HepG2 (cell line): ENCODE results near the gene VILL. TPM values are rescaled to one million over a fixed set of nuclear protein-coding genes. Genes with fewer than 3 reads are reported as not detected.

Experiments
- ATAC-seq: fragments of 200-7000 bp; cut with Tn5 transposase; 3 replicates; pipeline ENCODE4 v1.9.1; 2020; ENCODE audit warnings: mild to moderate bottlenecking, moderate library complexity
- BruUV-seq: library from RNA; stranded (reverse); fragments of 400-500 nt; replicated peaks from 2 replicates; lab custom pipeline; 2021; lab: Mats Ljungman, UMichigan
- CTCF ChIA-PET: fragments of 300-600 bp; formaldehyde crosslinking; extraction: SDS; loops from one replicate; lab custom pipeline; 2021; ENCODE audit warnings: low total read pairs, inconsistent platforms, low intra/inter-chr PET ratio; lab: Yijun Ruan, JAX
- POLR2A ChIA-PET: fragments of 350-600 bp; sonication (Branson Sonifier 250); formaldehyde crosslinking; loops from one replicate; lab custom pipeline; 2020; ENCODE audit warnings: antibody characterized with exemption, inconsistent platforms; lab: Yijun Ruan, JAX
- DNase-seq: peaks from one replicate; pipeline ENCODE4 v3.0.0-alpha.2; 2015; ENCODE audit warnings: low spot score
- FAIRE-seq: peaks from 3 replicates; lab custom pipeline; 2011; peaks lifted over from hg19 to GRCh38; lab: Jason Lieb, UNC
- H2AFZ ChIP-seq: one replicate; pipeline ENCODE4 v1.6.1; 2011; ENCODE audit warnings: low read length, inconsistent platforms
- H3K27ac ChIP-seq: fragments of 300-600 bp; 3 replicates; pipeline ENCODE4 v1.8.0; 2011; ENCODE audit warnings: mixed run types, mild to moderate bottlenecking, mixed read lengths, low read length, inconsistent platforms; ENCODE audit not compliant: insufficient read depth; ENCODE audit errors: extremely low read length
- H3K27me3 ChIP-seq, 2 experiments: fragments of 200-600 bp in 1 of 2; 2 replicates in 1 of 2; 3 replicates in 1 of 2; pipeline versions ENCODE4 v1.6.0 to v1.8.0; 2011; ENCODE audit warnings: low read length in 2 of 2, mild to moderate bottlenecking in 2 of 2, moderate library complexity in 2 of 2, inconsistent platforms in 1 of 2; ENCODE audit not compliant: insufficient read depth in 2 of 2, control insufficient read depth in 1 of 2
- H3K36me3 ChIP-seq, 2 experiments: fragments of 200-600 bp in 1 of 2; replicated peaks in 1 of 2; 2 replicates in 1 of 2; 3 replicates in 1 of 2; pipeline versions ENCODE4 v1.5.1 to v1.8.0; 2011; ENCODE audit warnings: low read length in 2 of 2, inconsistent platforms in 1 of 2; ENCODE audit not compliant: insufficient read depth in 2 of 2, control insufficient read depth in 1 of 2
- H3K4me1 ChIP-seq: 2 replicates; pipeline ENCODE4 v1.5.1; 2012; ENCODE audit warnings: low read length, inconsistent platforms; ENCODE audit not compliant: insufficient read depth
- H3K4me2 ChIP-seq: 2 replicates; pipeline ENCODE4 v1.6.0; 2011; ENCODE audit warnings: low read depth, low read length, inconsistent platforms
- H3K4me3 ChIP-seq, 3 experiments: fragments of 200-600 bp in 1 of 3; sonication (generic), shearing (Covaris generic) in 1 of 3; replicated peaks in 1 of 3; 2 replicates each; pipeline ENCODE4 v1.5.1; 2011 to 2016; ENCODE audit warnings: low read length in 3 of 3, inconsistent platforms in 2 of 3, low read depth in 2 of 3, mild to moderate bottlenecking in 2 of 3, control low read depth in 1 of 3, mixed read lengths in 1 of 3; ENCODE audit not compliant: insufficient read depth in 1 of 3
- H3K79me2 ChIP-seq: one replicate; pipeline ENCODE4 v1.6.1; 2011; ENCODE audit warnings: low read length, inconsistent platforms; ENCODE audit not compliant: insufficient read depth
- H3K9ac ChIP-seq: 2 replicates; pipeline ENCODE4 v1.6.0; 2011; ENCODE audit warnings: mild to moderate bottlenecking, low read depth, low read length, inconsistent platforms; ENCODE audit not compliant: insufficient read depth
- H3K9me3 ChIP-seq: 2 replicates; pipeline ENCODE4 v1.5.1; 2012; ENCODE audit warnings: mild to moderate bottlenecking, low read length
- H4K20me1 ChIP-seq: 2 replicates; pipeline ENCODE4 v1.6.0; 2011; ENCODE audit warnings: inconsistent platforms, mild to moderate bottlenecking, low read length, moderate library complexity; ENCODE audit not compliant: insufficient read depth
- ARID2 ChIP-seq: sonication (generic); formaldehyde crosslinking; IDR thresholded peaks from 2 replicates; pipeline ENCODE4 v1.8.1; 2022; ENCODE audit warnings: mild to moderate bottlenecking, missing genetic modification reagents, borderline replicate concordance
- BRD4 ChIP-seq: sonication (generic); formaldehyde crosslinking; IDR thresholded peaks from 2 replicates; pipeline ENCODE4 v1.4.0; 2020; ENCODE audit warnings: missing genetic modification reagents
- GPN1 ChIP-seq: sonication (generic); formaldehyde crosslinking; IDR thresholded peaks from 2 replicates; pipeline ENCODE4 v1.5.1; 2020; ENCODE audit warnings: missing genetic modification reagents, borderline replicate concordance
- MED1 ChIP-seq: sonication (generic); formaldehyde crosslinking; IDR thresholded peaks from 2 replicates; pipeline ENCODE4 v1.4.0; 2020; ENCODE audit warnings: missing genetic modification reagents
- NFRKB ChIP-seq: fragments of 450-650 bp; IDR thresholded peaks from 2 replicates; pipeline ENCODE4 v1.6.1; 2017
- ZNF124 ChIP-seq: sonication (generic); formaldehyde crosslinking; IDR thresholded peaks from 2 replicates; pipeline ENCODE4 v1.4.0; 2020; ENCODE audit warnings: missing genetic modification reagents
- ZNF143 ChIP-seq: sonication (generic); formaldehyde crosslinking; IDR thresholded peaks from 2 replicates; pipeline ENCODE4 v1.4.0; 2020; ENCODE audit warnings: missing genetic modification reagents
- WGBS: methylation state at CpG from one replicate; pipeline ENCODE4 v1.1.6; 2017; ENCODE audit warnings: low lambda C conversion rate; 5-methylcytosine and 5-hydroxymethylcytosine counted together
- in situ Hi-C: cut with HindIII; loops from 2 replicates; pipeline ENCODE4 v1.10.0; 2017; ENCODE audit warnings: low pct_unique_long_range_greater_than_20kb; ENCODE audit not compliant: extremely low pct_ligation_motif_present
- intact Hi-C: fragments of 100-400 bp; cut with micrococcal nuclease; formaldehyde crosslinking; loops from one replicate; pipeline ENCODE4 v1.10.0; 2022; ENCODE audit not compliant: unreplicated experiment
- polyA plus RNA-seq, 8 experiments: library from polyadenylated mRNA; depleted of rRNA in 3 of 8; stranded (reverse) in 7 of 8; unstranded in 1 of 8; fragments of >200 nt; fragmentation: Illumina TruSeq in 4 of 8; extraction: Trizol in 4 of 8; gene quantifications; 2 replicates each; pipeline versions ENCODE4 v1.2.1 to v1.2.3, GENCODE V29; 2011 to 2016; ENCODE audit warnings: low read depth in 4 of 8, missing spikeins in 1 of 8, mixed read lengths in 1 of 8; ENCODE audit not compliant: insufficient read depth in 1 of 8
- total RNA-seq, 5 experiments: library from RNA; depleted of rRNA; stranded (reverse); fragments of >200 nt; fragmentation: Illumina TruSeq; extraction: Trizol; gene quantifications; 2 replicates each; pipeline ENCODE4 v1.2.3, GENCODE V29; 2016; ENCODE audit warnings: low read depth in 1 of 5

VILL gene
- total and polyA plus RNA-seq, 2 of the 13 experiments (the other 11 are each of a cell fraction or from before 2014, with no cell fraction given) = 3.2 to 5.3 TPM

- CTCF ChIA-PET = no interaction called here
- intact Hi-C loops (no loop called here), in situ Hi-C loops (no loop called here)
- Histone ChIP-seq H3K79me2 (no peaks in the 10 kb centered on the region), H3K27ac (no peak overlapping the region), H4K20me1 (no peaks in the 10 kb centered on the region), H3K9me3 (no peaks in the 10 kb centered on the region), H3K4me1 (no peaks in the 10 kb centered on the region), H3K9ac (no peak overlapping the region), H3K4me2 (no peak overlapping the region), H3K4me3 (no peak overlapping the region), H3K27me3 (peaks cover 3 to 28% of the 10 kb centered on the region in 2 experiments; a peak in 3 of 5 replicates), H3K36me3 (no peaks in the 10 kb centered on the region), H2AFZ (no peak overlapping the region)
- FAIRE-seq (no peak), ATAC-seq (no peak), DNase-seq (no peak)
- POLR2A ChIA-PET = no interaction called here
- 36% methylated on average over 5 of the region's 5 CpGs for WGBS
- TF ChIP-seq ZNF143 (CRISPR knock-in tag) (no peak), GPN1 (CRISPR knock-in tag) (no peak), MED1 (CRISPR knock-in tag) (no peak), ZNF124 (no peak), NFRKB (no peak)
- BruUV-seq = no TSS peak
Observed at GRCh38 chr3:38038447-38038911, 47.9 kb downstream of the VILL start.

DNA sequence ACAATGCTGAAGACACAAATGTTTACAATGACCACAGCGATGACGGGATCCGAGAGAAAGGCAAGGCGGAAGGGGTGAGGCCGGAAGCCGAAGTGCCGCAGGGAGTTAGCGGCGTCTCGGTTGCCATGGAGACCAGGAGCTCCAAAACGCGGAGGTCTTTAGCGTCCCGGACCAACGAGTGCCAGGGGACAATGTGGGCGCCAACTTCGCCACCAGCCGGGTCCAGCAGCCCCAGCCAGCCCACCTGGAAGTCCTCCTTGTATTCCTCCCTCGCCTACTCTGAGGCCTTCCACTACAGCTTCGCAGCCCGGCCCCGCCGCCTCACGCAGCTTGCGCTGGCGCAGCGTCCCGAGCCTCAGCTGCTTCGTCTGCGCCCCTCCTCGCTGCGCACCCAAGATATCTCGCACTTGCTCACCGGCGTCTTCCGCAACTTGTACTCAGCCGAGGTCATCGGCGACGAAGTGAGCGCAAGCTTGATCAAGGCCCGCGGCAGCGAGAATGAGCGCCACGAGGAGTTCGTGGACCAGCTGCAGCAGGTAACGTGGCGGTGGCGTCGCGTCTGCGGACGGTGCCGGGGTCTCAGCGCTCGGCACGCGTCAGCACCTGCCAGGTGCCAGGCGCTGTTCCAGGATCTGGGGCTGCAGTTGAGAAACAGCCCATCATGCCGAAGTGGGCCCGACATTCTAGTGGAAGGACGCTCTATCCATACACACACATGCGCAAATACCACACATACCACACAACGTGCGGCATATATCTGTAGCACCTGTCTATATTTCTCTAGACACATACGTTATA is 48.7 kb downstream of the VILL start, which contains the start of gene DLEC1:
TSS of gene DLEC1 (plus strand) at position 108 of the 798 bp plus-strand sequence. CDS start at position 126, 18 bp downstream.
- no peak for DNase-seq
- no peaks in the 10 kb centered on the region for H3K36me3 ChIP-seq
- WGBS = 76% methylated on average over 63 of the region's 67 CpGs
- H2AFZ ChIP-seq = no peak within 1 kb of the TSS
- H3K4me2 ChIP-seq = no peak within 1 kb of the TSS
- no peaks in the 10 kb centered on the region for H4K20me1 ChIP-seq
- in situ Hi-C loops = no loop called here
- TF ChIP-seq ARID2 (CRISPR knock-in tag) (no peak), BRD4 (no peak)
- TF ChIP-seq, all 625 proteins: peak for 0
- POLR2A ChIA-PET = no interaction called here
- CTCF ChIA-PET = no interaction called here
- Histone ChIP-seq H3K79me2 (no peaks in the 10 kb centered on the region), H3K27ac (no peak within 1 kb of the TSS), H3K4me1 (no peaks in the 10 kb centered on the region), H3K9me3 (no peaks in the 10 kb centered on the region), H3K27me3 (peaks cover 3 to 28% of the 10 kb centered on the region in 2 experiments; a peak in 3 of 5 replicates), H3K9ac (no peak within 1 kb of the TSS), H3K4me3 (no peak within 1 kb of the TSS)
- FAIRE-seq (no peak), ATAC-seq (no peak)
- no TSS peak for BruUV-seq
- intact Hi-C loops = no loop called here
